KMS-11 (cell line): Measurements from ENCODE around the gene GOT2.
"Not testable (repeated sequence)": the region's sequence is repeated elsewhere in the genome, so short reads cannot be mapped to it uniquely, and the experiment has no call there.

ENCODE experiments used
- H2AFZ ChIP-seq: fragments of 200-600 bp; sonication (generic); 2 replicates; pipeline ENCODE4 v1.6.1; 2016; ENCODE audit warnings: antibody characterized with exemption, mixed run types, low read depth
- H3K27ac ChIP-seq: fragments of 200-600 bp; sonication (generic); 2 replicates; pipeline ENCODE4 v1.6.1; 2016; ENCODE audit warnings: mild to moderate bottlenecking, mixed run types
- H3K27me3 ChIP-seq: fragments of 200-600 bp; sonication (generic); 2 replicates; pipeline ENCODE4 v1.6.1; 2017; ENCODE audit warnings: mild to moderate bottlenecking, low read depth, mixed run types, moderate library complexity; ENCODE audit not compliant: insufficient read depth
- H3K36me3 ChIP-seq: fragments of 200-600 bp; sonication (generic); 2 replicates; pipeline ENCODE4 v1.6.1; 2017; ENCODE audit warnings: mild to moderate bottlenecking, mixed run types; ENCODE audit not compliant: insufficient read depth
- H3K4me1 ChIP-seq: fragments of 200-600 bp; sonication (generic); 2 replicates; pipeline ENCODE4 v1.6.1; 2016; ENCODE audit warnings: mild to moderate bottlenecking, low read depth, mixed run types; ENCODE audit not compliant: poor library complexity, severe bottlenecking
- H3K4me2 ChIP-seq: fragments of 200-600 bp; sonication (generic); 2 replicates; pipeline ENCODE4 v1.7.0; 2016; ENCODE audit warnings: mild to moderate bottlenecking, mixed run types
- H3K4me3 ChIP-seq: fragments of 200-600 bp; sonication (generic); IDR thresholded peaks from 2 replicates; pipeline ENCODE4 v1.6.1; 2017; ENCODE audit warnings: low read depth, low read length, mixed read lengths; ENCODE audit not compliant: insufficient read depth
- H3K79me2 ChIP-seq: fragments of 200-600 bp; sonication (generic); 2 replicates; pipeline ENCODE4 v1.6.1; 2016; ENCODE audit warnings: low read depth, mixed run types; ENCODE audit not compliant: insufficient read depth
- H3K9ac ChIP-seq: fragments of 200-600 bp; sonication (generic); 2 replicates; pipeline ENCODE4 v1.6.1; 2016; ENCODE audit warnings: mild to moderate bottlenecking, mixed run types
- H4K20me1 ChIP-seq: fragments of 200-600 bp; sonication (generic); 2 replicates; pipeline ENCODE4 v1.6.1; 2016; ENCODE audit warnings: mild to moderate bottlenecking, mixed run types; ENCODE audit not compliant: insufficient read depth
- CTCF ChIP-seq: fragments of 200-600 bp; sonication (generic); conservative IDR thresholded peaks from 2 replicates; pipeline ENCODE4 v1.6.1; 2017; ENCODE audit warnings: low read depth, mild to moderate bottlenecking, antibody characterized with exemption, low read length, moderate library complexity, mixed read lengths

Gene GOT2

GRCh38 chr16:58733671-58734458, at the start of gene GOT2:
TSS of gene GOT2 (minus strand) at chr16:58734316. CDS start at chr16:58734228, 88 bp downstream.
- peaks cover 46% of the 10 kb centered on the region for H3K79me2 ChIP-seq
- peak within 1 kb of the TSS; percentile 70 for H3K27ac ChIP-seq

GRCh38 chr16:58779291-58779690, 45.2 kb upstream of the GOT2 start:
- not testable (repeated sequence) for H3K27me3 ChIP-seq, H3K9ac ChIP-seq, H4K20me1 ChIP-seq, H3K79me2 ChIP-seq, H3K4me3 ChIP-seq, H3K36me3 ChIP-seq, H2AFZ ChIP-seq, H3K4me2 ChIP-seq, H3K4me1 ChIP-seq, H3K27ac ChIP-seq

More at GRCh38 chr16:58733671-58734458, at the start of gene GOT2:
- Histone ChIP-seq H3K36me3 (no peaks in the 10 kb centered on the region), H3K9ac (peak within 1 kb of the TSS; percentile 92), H3K4me3 (no peak within 1 kb of the TSS), H3K4me2 (peak within 1 kb of the TSS; percentile 92), H3K4me1 (peaks cover 21% of the 10 kb centered on the region), H2AFZ (peak within 1 kb of the TSS; percentile 80), H4K20me1 (0 out of 2 replicates have a peak, but pooled peaks cover 3% of the 10 kb centered on the region), H3K27me3 (no peaks in the 10 kb centered on the region)
- TF ChIP-seq CTCF: peak; percentile 68

GRCh38 chr16:58773870-58774269, 39.8 kb upstream of the GOT2 start:
- Histone ChIP-seq H4K20me1 (no peaks in the 10 kb centered on the region), H3K4me2 (no peak overlapping the region), H3K27ac (no peak overlapping the region), H3K4me3 (no peak overlapping the region), H3K79me2 (no peaks in the 10 kb centered on the region), H3K4me1 (no peaks in the 10 kb centered on the region), H3K27me3 (no peaks in the 10 kb centered on the region), H3K9ac (no peak overlapping the region), H3K36me3 (no peaks in the 10 kb centered on the region), H2AFZ (no peak overlapping the region)
- no peak for TF ChIP-seq CTCF

GRCh38 chr16:58768145-58768544, 34.0 kb upstream of the GOT2 start:
- H3K36me3 ChIP-seq: no peaks in the 10 kb centered on the region
- H3K27ac ChIP-seq: no peak overlapping the region
- H4K20me1 ChIP-seq: no peaks in the 10 kb centered on the region
- no peak for TF ChIP-seq CTCF
- H3K4me1 ChIP-seq: no peaks in the 10 kb centered on the region
- no peak overlapping the region for H3K4me3 ChIP-seq
- H3K27me3 ChIP-seq: no peaks in the 10 kb centered on the region
- no peaks in the 10 kb centered on the region for H3K79me2 ChIP-seq
- no peak overlapping the region for H3K9ac ChIP-seq
- no peak overlapping the region for H3K4me2 ChIP-seq
- no peak overlapping the region for H2AFZ ChIP-seq

GRCh38 chr16:58767581-58767980, 33.5 kb upstream of the GOT2 start:
- Histone ChIP-seq H3K36me3 (no peaks in the 10 kb centered on the region), H3K79me2 (no peaks in the 10 kb centered on the region), H3K9ac (no peak overlapping the region), H3K4me2 (no peak overlapping the region), H2AFZ (no peak overlapping the region), H3K4me1 (no peaks in the 10 kb centered on the region), H4K20me1 (no peaks in the 10 kb centered on the region), H3K27ac (no peak overlapping the region), H3K4me3 (no peak overlapping the region), H3K27me3 (no peaks in the 10 kb centered on the region)
- no peak for TF ChIP-seq CTCF
